ENCODE data around the gene MICAL3. TPM values are rescaled to one million over a fixed set of nuclear protein-coding genes. Genes with fewer than 3 reads are reported as not detected.

Gene MICAL3
- total and polyA plus RNA-seq, 2 experiments from 2014 or later = 6.1 to 25.1 TPM

- no peak for TF ChIP-seq EZH2 (IDR thresholded peaks at IDR 0.05; ENCODE audit: insufficient read depth, poor library complexity, severe bottlenecking)
- TF ChIP-seq EZH2phosphoT487 (IDR thresholded peaks at IDR 0.05; ENCODE audit: insufficient read depth, low read depth) = no peak
- Histone ChIP-seq H3K79me2 (ENCODE audit: insufficient read depth) (no peaks in the 10 kb centered on the region), H3K9me2 (ENCODE audit: insufficient read depth) (no peaks in the 10 kb centered on the region), H3K9me3 (ENCODE audit: low read depth) (no peaks in the 10 kb centered on the region), H2AFZ (no peak overlapping the region), H4K20me1 (ENCODE audit: insufficient read depth) (no peaks in the 10 kb centered on the region), H3K27me3 (replicated peaks; ENCODE audit: insufficient read depth) (no peaks in the 10 kb centered on the region), H3K4me1 (ENCODE audit: insufficient read depth) (no peaks in the 10 kb centered on the region), H3K27ac (no peak overlapping the region), H3F3A (ENCODE audit: insufficient read depth) (no peaks in the 10 kb centered on the region), H3K4me3 (no peak overlapping the region), H3K4me2 (ENCODE audit: unreplicated experiment) (no peak overlapping the region), H3K9ac (no peak overlapping the region), H3K36me3 (ENCODE audit: low read depth) (peaks cover 2% of the 10 kb centered on the region)
- 98% methylated on average over 15 of the region's 15 CpGs for WGBS, 2 experiments (ENCODE audit: low coverage in 1 of 2, low lambda C conversion rate in 2 of 2, missing lambda C conversion rate in 2 of 2)
- DNase-seq = no peak
- in situ Hi-C loops (cut with MboI) = no loop called here
These were observed 149.2 kb downstream of the MICAL3 start for GRCh38 chr22:17875156-17875555.

DNA sequence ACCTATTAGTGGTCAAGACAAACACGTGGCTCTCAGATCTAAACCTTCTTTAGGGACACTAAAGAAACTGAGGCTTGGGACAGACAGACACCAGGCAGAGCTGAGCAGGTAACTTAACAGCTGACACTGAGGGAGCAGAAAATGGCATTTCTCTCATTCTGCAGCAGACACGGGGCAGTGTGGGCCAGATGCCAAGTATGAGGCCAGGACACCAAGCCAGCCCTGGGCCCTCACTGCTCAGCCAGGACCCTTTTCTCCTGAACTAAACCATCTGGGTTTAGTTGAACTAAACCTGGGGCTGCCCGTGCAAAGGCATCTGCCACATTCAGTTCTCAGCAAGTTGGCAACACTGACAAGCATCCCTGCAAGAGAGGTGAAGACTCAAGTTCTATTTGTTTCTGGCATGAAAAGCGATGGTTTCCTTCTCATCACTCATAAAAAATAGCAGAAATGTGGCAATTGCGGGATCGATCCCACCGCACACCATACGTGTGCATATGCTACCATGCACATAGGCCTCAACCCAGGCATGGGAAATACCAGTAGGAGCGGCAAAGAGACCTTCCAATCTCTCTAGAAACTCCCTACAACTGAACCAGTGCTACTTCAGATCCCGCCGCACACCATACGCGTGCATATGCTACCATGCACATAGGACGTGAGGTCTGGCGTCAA lies 150.0 kb downstream of the MICAL3 start:
- no peak overlapping the region for H3K27ac ChIP-seq
- no peaks in the 10 kb centered on the region; the same call in none of the 2 replicates for H3K36me3 ChIP-seq (ENCODE audit: low read depth)
- in situ Hi-C loops (cut with MboI) = no loop called here
- H3K4me1 ChIP-seq (ENCODE audit: insufficient read depth) = no peaks in the 10 kb centered on the region
- no peak for DNase-seq
- no peak overlapping the region for H2AFZ ChIP-seq
- no peaks in the 10 kb centered on the region for H3K27me3 ChIP-seq (replicated peaks; ENCODE audit: insufficient read depth)
- no peak for TF ChIP-seq EZH2 (IDR thresholded peaks at IDR 0.05; ENCODE audit: insufficient read depth, poor library complexity, severe bottlenecking)
- no peak for TF ChIP-seq EZH2phosphoT487 (IDR thresholded peaks at IDR 0.05; ENCODE audit: insufficient read depth, low read depth)
- no peak overlapping the region for H3K9ac ChIP-seq
- H3K9me3 ChIP-seq (ENCODE audit: low read depth) = no peaks in the 10 kb centered on the region
- no peaks in the 10 kb centered on the region for H3K9me2 ChIP-seq (ENCODE audit: insufficient read depth)
- H3F3A ChIP-seq (ENCODE audit: insufficient read depth) = no peaks in the 10 kb centered on the region
- H4K20me1 ChIP-seq (ENCODE audit: insufficient read depth) = no peaks in the 10 kb centered on the region
- H3K4me2 ChIP-seq (ENCODE audit: unreplicated experiment) = no peak overlapping the region
- 87 to 90% methylated on average over 15 of the region's 15 CpGs for WGBS, 2 experiments (ENCODE audit: low coverage in 1 of 2, low lambda C conversion rate in 2 of 2, missing lambda C conversion rate in 2 of 2)
- no peaks in the 10 kb centered on the region for H3K79me2 ChIP-seq (ENCODE audit: insufficient read depth)
- no peak overlapping the region for H3K4me3 ChIP-seq

DNA sequence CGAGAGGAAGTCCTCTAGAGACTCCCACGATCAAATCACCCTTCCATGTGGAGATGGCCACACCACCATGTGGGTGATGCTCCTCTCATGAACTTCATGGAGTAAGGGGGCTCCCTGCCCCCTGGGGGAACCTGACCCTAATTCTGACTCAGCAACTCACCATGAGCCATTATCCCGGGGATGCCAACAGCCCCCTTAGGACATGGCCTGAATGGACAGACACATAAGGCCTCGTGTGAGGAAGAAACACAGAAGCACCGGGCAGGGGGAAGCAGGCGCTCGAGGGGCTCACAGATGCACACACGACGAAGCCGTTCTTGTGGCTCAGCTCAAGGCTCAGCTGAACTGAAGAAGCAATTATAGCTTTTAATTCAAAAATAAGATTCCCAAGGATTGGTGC lies 150.6 kb downstream of the MICAL3 start:
- Histone ChIP-seq H3K9me2 (ENCODE audit: insufficient read depth) (no peaks in the 10 kb centered on the region), H3K9ac (no peak overlapping the region), H3K27ac (no peak overlapping the region), H3K9me3 (ENCODE audit: low read depth) (no peaks in the 10 kb centered on the region), H3K27me3 (replicated peaks; ENCODE audit: insufficient read depth) (no peaks in the 10 kb centered on the region), H4K20me1 (ENCODE audit: insufficient read depth) (no peaks in the 10 kb centered on the region), H3K4me3 (no peak overlapping the region), H3K4me1 (ENCODE audit: insufficient read depth) (no peaks in the 10 kb centered on the region), H2AFZ (no peak overlapping the region), H3K79me2 (ENCODE audit: insufficient read depth) (no peaks in the 10 kb centered on the region), H3F3A (ENCODE audit: insufficient read depth) (no peaks in the 10 kb centered on the region), H3K36me3 (ENCODE audit: low read depth) (no peaks in the 10 kb centered on the region; the same call in 1 of the 2 replicates), H3K4me2 (ENCODE audit: unreplicated experiment) (no peak overlapping the region)
- in situ Hi-C loops (cut with MboI) = no loop called here
- DNase-seq = no peak
- TF ChIP-seq EZH2 (IDR thresholded peaks at IDR 0.05; ENCODE audit: insufficient read depth, poor library complexity, severe bottlenecking) = no peak
- no peak for TF ChIP-seq EZH2phosphoT487 (IDR thresholded peaks at IDR 0.05; ENCODE audit: insufficient read depth, low read depth)
- WGBS, 2 experiments (ENCODE audit: low coverage in 1 of 2, low lambda C conversion rate in 2 of 2, missing lambda C conversion rate in 2 of 2) = 90 to 93% methylated on average over 10 of the region's 10 CpGs

DNA sequence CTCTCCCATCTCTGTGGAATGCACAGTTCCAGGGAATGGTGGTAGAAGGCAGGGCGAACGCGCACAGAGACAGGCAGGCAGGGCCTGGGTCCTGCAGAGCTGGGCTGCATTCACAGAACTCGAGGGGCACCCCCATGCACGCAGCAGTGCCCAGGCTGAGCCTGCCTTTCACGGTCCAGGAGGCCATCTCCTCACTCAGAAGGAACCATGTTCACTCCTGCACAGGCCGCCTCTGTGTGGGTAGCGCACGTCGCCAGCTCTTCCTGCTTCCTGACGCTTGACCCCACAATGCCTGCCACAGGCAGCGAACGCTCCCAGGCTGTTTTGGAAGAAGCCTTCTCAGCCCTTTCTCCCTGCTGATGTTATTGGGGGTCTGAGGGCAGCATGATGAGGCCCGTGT lies 151.2 kb downstream of the MICAL3 start:
- no peak overlapping the region for H2AFZ ChIP-seq
- H3K4me1 ChIP-seq (ENCODE audit: insufficient read depth) = no peaks in the 10 kb centered on the region
- no peaks in the 10 kb centered on the region for H3K9me2 ChIP-seq (ENCODE audit: insufficient read depth)
- no peaks in the 10 kb centered on the region for H3K79me2 ChIP-seq (ENCODE audit: insufficient read depth)
- H3K27ac ChIP-seq = no peak overlapping the region
- H3K4me3 ChIP-seq = no peak overlapping the region
- no peaks in the 10 kb centered on the region for H3K9me3 ChIP-seq (ENCODE audit: low read depth)
- no peak for DNase-seq
- no peaks in the 10 kb centered on the region; the same call in 1 of the 2 replicates for H3K36me3 ChIP-seq (ENCODE audit: low read depth)
- no peaks in the 10 kb centered on the region for H3F3A ChIP-seq (ENCODE audit: insufficient read depth)
- no peak for TF ChIP-seq EZH2phosphoT487 (IDR thresholded peaks at IDR 0.05; ENCODE audit: insufficient read depth, low read depth)
- TF ChIP-seq EZH2 (IDR thresholded peaks at IDR 0.05; ENCODE audit: insufficient read depth, poor library complexity, severe bottlenecking) = no peak
- no peak overlapping the region for H3K4me2 ChIP-seq (ENCODE audit: unreplicated experiment)
- H3K9ac ChIP-seq = no peak overlapping the region
- H4K20me1 ChIP-seq (ENCODE audit: insufficient read depth) = no peaks in the 10 kb centered on the region
- in situ Hi-C loops (cut with MboI) = no loop called here
- H3K27me3 ChIP-seq (replicated peaks; ENCODE audit: insufficient read depth) = no peaks in the 10 kb centered on the region
- WGBS, 2 experiments (ENCODE audit: low coverage in 1 of 2, low lambda C conversion rate in 2 of 2, missing lambda C conversion rate in 2 of 2) = 97 to 99% methylated on average over 14 of the region's 14 CpGs

Measured in GM23248 (cell line).